ENCODE results near the gene SNAI3.

The SNAI3 gene

GRCh38 chr16:88686439-88687253, at the start of gene SNAI3:
SNAI3 (minus strand) TSS chr16:88686507; CDS start chr16:88686406, 101 bp downstream.
- DNase-seq = peak; percentile 79

- DNase-seq = peak; percentile 16
These were observed 49.8 kb upstream of the SNAI3 start for GRCh38 chr16:88736088-88736487.

DNA sequence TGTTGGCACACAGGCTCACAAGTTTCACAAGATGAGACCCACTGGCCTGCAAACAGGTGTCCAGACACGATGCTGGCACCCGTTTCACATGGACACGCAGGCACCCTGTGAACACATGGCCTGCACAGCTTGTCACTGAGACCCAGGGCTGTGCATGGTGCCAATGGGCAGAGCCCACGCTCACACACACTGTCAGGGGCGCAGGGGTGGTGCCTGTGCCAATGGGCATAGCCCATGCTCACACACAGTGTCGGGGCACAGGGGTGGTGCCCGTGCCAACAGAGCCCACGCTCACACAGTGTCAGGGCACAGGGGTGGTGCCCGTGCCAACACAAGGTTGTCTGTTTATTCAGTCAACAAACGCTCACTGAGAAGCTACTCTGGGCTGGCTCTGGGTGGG, 49.3 kb upstream of the SNAI3 start:
- DNase-seq = no peak

- no peak for DNase-seq
These were observed 48.8 kb upstream of the SNAI3 start for GRCh38 chr16:88735121-88735520.

- DNase-seq = no peak
These were observed 48.0 kb upstream of the SNAI3 start for GRCh38 chr16:88734361-88734728.

- no peak for DNase-seq
These were observed 47.5 kb upstream of the SNAI3 start for GRCh38 chr16:88733630-88734360.

DNA sequence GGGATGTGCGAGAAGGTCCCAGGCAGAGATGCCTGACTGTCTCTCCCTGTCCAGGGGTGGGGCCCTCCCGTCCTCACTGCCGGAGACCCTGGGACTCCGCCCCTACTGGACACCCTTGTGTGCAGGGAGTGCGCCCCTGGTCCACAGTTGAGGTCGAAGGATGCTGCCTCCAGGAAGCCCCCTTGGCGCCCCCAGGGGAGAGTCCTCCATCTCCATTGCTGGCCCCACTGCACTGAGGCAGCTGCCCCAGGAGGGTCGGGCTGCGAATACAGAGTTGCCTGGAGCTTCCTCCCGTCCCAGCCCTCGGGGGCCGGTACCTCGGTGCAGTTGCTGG, 46.6 kb upstream of the SNAI3 start:
- no peak for DNase-seq

- DNase-seq = no peak
These were observed 46.1 kb upstream of the SNAI3 start for GRCh38 chr16:88732172-88732960.

DNA sequence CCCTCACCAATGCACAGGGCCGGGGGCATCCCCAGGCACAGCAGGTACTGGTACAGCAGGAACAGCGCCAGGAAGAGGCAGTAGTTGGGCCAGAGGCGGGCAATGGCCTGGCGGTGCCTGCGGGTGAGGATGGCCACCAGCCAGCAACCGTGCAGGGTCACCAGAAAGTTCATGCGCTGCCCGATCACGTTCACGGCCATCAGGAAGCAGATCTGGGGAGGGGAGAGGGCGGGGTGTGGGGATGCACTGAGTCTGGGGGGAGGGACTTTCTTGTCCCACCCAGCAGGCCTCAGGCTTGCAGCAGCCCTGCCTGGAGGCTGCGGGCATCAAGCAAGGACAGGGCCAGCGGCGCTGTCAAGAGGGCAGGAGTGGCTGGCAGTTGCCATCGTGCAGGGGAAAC, 45.4 kb upstream of the SNAI3 start:
- DNase-seq = no peak

GRCh38 chr16:88730632-88731607, 44.6 kb upstream of the SNAI3 start:
- DNase-seq = no peak

DNA sequence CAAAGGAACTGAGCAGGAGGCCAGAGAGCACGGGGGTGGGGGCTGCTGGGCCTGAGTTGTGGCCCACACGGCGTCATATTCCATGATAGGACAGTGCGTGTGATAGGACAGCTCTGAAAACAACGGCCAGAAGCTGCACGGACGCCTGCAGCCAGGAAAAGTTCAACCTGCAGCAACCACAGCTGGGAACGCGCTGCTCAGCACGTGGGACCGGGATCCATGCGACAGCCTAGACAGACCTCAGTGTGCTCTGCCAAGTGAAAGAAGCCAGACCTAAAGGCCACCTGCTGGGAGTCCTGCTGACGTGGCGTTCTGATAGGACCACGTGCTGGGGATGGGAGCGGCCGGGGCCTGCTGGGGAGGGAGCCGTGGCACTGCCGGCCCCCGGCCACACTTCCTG, 41.6 kb upstream of the SNAI3 start:
- no peak for DNase-seq

GRCh38 chr16:88726981-88727380, 40.7 kb upstream of the SNAI3 start:
- peak; percentile 38 for DNase-seq

DNA sequence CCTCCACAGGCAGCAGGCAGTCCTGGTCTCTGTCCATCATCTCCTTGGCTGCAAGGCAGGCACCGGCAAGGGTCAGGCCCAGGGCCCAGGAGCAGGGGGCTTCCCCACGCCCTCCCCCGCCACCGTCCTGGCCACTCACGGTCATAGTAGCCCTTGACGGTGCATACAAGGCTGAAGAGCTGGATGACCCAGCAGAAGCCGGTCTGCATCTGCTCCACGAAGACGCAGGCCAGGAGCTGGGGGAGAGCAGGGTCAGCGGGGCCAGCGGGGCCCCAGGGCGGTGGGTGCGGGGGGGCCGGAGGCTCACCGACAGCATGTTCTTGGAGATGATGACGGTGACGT, 40.1 kb upstream of the SNAI3 start:
- DNase-seq = no peak

DNA sequence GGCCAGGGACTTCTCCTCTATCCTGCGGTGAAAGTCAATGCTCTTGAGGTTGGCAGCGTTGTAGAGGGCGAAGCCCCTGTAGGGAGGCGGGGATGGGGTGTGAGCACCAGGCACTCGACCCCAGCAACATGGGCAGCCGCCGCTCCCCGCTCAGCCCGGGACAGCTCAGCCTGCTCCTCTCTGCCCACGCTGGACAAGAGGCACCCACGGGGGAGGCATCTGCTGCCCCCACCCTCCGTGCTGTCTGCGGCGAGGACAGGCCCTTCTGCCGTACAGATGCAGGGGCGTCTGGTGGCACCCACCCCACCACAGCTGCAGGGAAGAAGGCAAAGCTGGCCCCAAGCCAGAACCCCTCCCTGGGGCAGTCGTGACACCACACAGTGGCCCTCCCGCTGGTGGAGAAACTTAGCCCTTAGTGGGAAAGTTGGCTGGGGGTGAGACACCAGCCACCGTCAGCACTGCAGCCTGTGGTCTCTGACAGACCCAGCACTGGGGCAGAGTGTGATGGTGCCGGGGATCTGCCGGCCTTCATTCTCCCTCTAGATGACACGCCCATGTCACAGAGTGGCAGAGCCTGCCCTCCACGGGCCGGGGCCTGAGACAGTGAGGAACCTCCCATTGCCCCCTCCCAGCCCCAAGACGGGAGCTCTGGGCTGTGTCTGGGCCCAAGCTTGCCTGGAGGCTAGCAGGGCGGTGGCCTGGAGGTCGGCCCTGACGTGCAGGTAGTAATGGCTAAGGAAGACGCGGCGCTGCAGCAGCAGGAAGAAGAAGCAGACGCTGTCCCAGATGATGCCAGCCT, 39.5 kb upstream of the SNAI3 start:
- no peak for DNase-seq

GRCh38 chr16:88724855-88725555, 38.7 kb upstream of the SNAI3 start:
- DNase-seq = no peak

DNA sequence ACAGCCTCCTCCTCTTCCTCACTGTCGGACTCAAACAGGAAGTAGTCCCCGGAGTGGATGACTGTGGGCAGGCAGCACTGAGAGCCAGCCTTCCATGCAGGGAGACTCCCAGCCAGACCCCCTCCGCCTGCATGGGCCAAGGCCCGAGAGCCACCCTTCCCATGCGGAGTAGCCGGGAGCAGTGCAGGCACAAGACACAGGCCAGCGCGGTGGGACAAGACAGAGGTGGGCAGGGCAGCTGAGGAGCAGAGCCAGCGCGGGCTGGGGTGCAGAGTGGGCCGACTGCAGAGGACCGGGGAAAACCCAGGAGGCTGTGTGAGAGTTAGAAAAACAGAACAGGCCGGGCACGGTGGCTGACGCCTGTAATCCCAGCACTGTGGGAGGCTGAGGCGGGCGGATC, 37.6 kb upstream of the SNAI3 start:
- no peak for DNase-seq

DNA sequence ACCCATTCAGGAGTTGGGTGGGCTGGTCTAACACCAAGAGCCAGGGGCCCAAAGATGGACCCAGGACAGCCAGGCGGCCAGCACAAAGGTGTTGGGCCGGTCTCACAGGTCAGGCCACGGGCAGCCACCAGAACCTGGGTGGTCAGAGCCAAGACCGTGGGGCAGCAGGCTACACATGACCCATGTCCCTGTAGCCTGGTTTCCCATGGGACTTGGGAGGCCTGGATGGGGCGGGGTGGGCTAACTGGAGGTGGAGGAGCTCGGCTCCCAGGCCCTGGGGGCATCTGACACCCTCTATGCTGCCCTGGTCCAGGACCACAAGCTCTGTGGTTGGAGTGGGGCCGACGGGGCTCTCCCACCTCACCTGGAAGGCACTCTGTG, 37.2 kb upstream of the SNAI3 start:
- no peak for DNase-seq

DNA sequence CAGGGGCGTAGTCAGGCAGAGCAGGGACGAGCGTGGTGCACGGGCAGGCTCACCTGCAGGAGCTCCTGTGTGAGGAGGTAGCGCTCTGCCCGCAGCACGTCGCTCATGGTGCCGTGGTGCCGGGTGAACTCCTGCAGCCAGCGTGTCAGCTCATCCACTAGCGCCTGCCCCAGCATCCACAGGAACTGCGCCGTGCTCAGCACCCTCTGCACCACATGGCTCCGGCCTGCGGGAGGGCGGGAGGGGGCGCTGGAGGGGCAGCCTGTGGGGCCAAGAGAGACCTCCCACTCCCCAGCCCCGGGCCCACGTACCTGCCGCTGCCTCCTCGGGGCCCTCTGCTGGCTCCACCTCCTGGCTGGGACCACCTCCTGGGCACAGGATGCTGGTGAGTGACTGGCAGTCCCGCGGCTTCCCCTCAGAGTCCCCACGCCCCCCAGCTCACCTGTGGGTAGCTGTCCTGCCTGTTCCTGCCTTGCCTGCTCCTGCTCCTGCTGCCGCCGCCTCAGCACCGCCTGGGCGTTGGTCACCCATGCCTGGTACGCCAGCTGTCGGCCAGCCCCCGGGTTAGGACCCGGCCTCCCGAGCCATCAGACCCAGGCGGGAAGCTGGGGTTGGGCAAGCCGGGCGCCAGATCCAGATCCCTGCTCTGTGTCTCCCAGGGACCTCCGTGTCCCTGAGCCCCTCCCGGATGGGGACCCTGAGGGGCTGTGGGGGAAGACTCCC, 36.6 kb upstream of the SNAI3 start:
- DNase-seq = peak; percentile 17

DNA sequence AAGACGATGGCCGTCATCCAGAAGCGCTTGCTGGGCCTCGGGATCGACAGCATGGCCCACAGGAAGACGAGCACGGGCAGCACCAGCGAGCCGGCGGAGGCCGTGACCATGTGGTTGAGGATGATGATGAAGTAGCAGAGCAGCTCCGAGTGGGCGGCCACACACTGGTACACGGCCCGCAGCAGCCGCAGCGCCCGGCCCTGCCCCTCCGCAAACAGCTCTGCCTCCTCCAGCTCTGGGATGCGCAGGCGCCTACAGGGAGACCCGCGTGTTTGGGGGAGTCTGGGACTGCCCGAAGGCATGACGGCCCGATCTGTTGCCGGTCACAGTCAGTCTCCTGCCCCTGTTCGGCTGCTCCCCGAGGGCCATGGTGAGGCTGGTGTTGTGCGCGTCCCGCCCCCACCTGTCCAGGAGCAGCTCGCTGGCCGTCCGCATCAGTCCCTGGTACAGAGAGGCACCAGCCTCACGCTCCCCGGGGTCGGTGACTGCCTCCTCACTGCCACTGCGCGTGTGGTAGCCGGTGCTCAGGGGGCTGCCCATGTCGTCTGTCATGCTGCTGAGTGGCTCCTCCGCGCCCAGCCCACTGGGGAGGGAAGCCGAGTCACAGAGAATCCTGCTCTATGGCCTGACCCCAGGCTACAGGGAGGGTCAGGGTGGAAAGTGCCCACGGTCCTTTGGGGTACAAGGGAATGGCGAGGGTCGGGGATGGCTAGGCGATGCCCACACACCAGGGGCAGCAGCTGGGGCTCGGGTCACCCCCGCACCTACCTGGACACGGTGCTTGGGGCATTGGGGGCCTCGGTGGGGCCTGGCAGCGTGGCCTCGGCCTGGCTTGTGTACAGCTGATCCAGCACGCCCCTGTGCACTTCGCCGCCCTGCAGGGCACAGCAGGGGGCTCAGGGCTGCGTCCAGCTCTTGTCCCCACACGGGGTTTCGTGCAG, 35.8 kb upstream of the SNAI3 start:
- no peak for DNase-seq

Data from NCI-H146 (cell line).